OCI-LY7 (cell line): ENCODE measurements around the gene CCNB1IP1.

Source experiments
- EZH2phosphoT487 ChIP-seq: fragments of 200-600 bp; sonication (generic); IDR thresholded peaks from 2 replicates; pipeline ENCODE4 v1.6.1; 2018; ENCODE audit warnings: low read depth, borderline replicate concordance, mild to moderate bottlenecking, mixed run types, antibody characterized with exemption, low read length, moderate library complexity, mixed read lengths
- TF ChIP-seq, protein P1 (sequence below): fragments of 200-600 bp; sonication (generic); conservative IDR thresholded peaks from 2 replicates; pipeline ENCODE4 v1.5.1; 2014; ENCODE audit warnings: mild to moderate bottlenecking, antibody characterized with exemption, low read length, moderate library complexity, mixed read lengths

DNA sequence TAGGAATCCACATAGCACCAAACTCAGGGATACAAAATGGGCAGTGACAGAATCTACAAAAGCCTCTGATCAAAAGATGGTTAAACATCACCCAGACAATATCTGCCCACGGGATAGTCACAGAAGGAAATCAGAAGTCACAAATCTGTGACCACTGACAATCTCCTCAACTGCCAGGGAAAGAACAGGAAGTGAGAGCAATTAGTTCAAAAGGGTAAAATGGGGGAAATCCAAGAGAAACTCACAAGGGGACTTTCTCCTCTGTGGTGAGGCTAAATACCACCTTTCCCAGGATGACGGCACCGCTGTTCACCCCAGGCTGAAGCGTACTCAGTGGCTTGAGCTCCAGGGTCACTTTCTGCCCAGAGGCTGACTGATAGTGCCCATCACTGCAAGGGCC lies 38.0 kb downstream of the CCNB1IP1 start:
- TF ChIP-seq EZH2phosphoT487, result no peak
- TF ChIP-seq, protein P1, sequence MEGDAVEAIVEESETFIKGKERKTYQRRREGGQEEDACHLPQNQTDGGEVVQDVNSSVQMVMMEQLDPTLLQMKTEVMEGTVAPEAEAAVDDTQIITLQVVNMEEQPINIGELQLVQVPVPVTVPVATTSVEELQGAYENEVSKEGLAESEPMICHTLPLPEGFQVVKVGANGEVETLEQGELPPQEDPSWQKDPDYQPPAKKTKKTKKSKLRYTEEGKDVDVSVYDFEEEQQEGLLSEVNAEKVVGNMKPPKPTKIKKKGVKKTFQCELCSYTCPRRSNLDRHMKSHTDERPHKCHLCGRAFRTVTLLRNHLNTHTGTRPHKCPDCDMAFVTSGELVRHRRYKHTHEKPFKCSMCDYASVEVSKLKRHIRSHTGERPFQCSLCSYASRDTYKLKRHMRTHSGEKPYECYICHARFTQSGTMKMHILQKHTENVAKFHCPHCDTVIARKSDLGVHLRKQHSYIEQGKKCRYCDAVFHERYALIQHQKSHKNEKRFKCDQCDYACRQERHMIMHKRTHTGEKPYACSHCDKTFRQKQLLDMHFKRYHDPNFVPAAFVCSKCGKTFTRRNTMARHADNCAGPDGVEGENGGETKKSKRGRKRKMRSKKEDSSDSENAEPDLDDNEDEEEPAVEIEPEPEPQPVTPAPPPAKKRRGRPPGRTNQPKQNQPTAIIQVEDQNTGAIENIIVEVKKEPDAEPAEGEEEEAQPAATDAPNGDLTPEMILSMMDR, result no peak
